WTC11 (cell line): ENCODE measurements around the gene CUL1.

ENCODE experiments used
- ATF2 ChIP-seq: sonication (generic); formaldehyde crosslinking; IDR thresholded peaks from 2 replicates; pipeline ENCODE4 v1.8.1; 2022; ENCODE audit warnings: low read depth, missing genetic modification reagents, borderline replicate concordance
- CREB1 ChIP-seq: sonication (generic); formaldehyde crosslinking; IDR thresholded peaks from 2 replicates; pipeline ENCODE4 v1.8.0; 2023; ENCODE audit warnings: mild to moderate bottlenecking, missing genetic modification reagents
- CREM ChIP-seq: sonication (generic); formaldehyde crosslinking; IDR thresholded peaks from 2 replicates; pipeline ENCODE4 v1.8.1; 2022; ENCODE audit warnings: mild to moderate bottlenecking, missing genetic modification reagents, moderate library complexity
- CTCF ChIP-seq: fragments of 200-600 bp; IDR thresholded peaks from 2 replicates; pipeline ENCODE4 v1.8.0; 2022; ENCODE audit warnings: antibody characterized with exemption
- FOXJ3 ChIP-seq: sonication (generic); formaldehyde crosslinking; IDR thresholded peaks from 2 replicates; pipeline ENCODE4 v1.9.0; 2021; ENCODE audit warnings: missing genetic modification reagents, mild to moderate bottlenecking, borderline replicate concordance
- MAX ChIP-seq: sonication (generic); formaldehyde crosslinking; IDR thresholded peaks from 2 replicates; pipeline ENCODE4 v1.8.0; 2022; ENCODE audit warnings: mild to moderate bottlenecking, missing genetic modification reagents
- MYBL2 ChIP-seq: sonication (generic); formaldehyde crosslinking; IDR thresholded peaks from 2 replicates; pipeline ENCODE4 v1.8.1; 2023; ENCODE audit warnings: mild to moderate bottlenecking, moderate library complexity, missing genetic modification reagents
- SMAD3 ChIP-seq: sonication (generic); formaldehyde crosslinking; IDR thresholded peaks from 2 replicates; pipeline ENCODE4 v1.8.0; 2022; ENCODE audit warnings: missing genetic modification reagents, mild to moderate bottlenecking, borderline replicate concordance
- SOX15 ChIP-seq: fragments of 250-450 bp; sonication (Bioruptor Pico); IDR thresholded peaks from 2 replicates; pipeline ENCODE4 v1.9.0; 2021; ENCODE audit warnings: mild to moderate bottlenecking
- SP1 ChIP-seq: sonication (generic); formaldehyde crosslinking; conservative IDR thresholded peaks from 2 replicates; pipeline ENCODE4 v1.8.1; 2022; ENCODE audit warnings: missing genetic modification reagents
- USF1 ChIP-seq: sonication (generic); formaldehyde crosslinking; IDR thresholded peaks from 2 replicates; pipeline ENCODE4 v1.8.0; 2022; ENCODE audit warnings: mild to moderate bottlenecking, missing genetic modification reagents
- ZNF416 ChIP-seq: fragments of 250-450 bp; sonication (Bioruptor Pico); IDR thresholded peaks from 2 replicates; pipeline ENCODE4 v1.9.0; 2021; ENCODE audit warnings: mild to moderate bottlenecking, inconsistent platforms
- ZNF425 ChIP-seq: fragments of 250-450 bp; sonication (Bioruptor Pico); conservative IDR thresholded peaks from 2 replicates; pipeline ENCODE4 v1.9.0; 2021; ENCODE audit warnings: mild to moderate bottlenecking
- ZNF512 ChIP-seq: sonication (generic); formaldehyde crosslinking; IDR thresholded peaks from 2 replicates; pipeline ENCODE4 v1.8.1; 2022; ENCODE audit warnings: missing genetic modification reagents, borderline replicate concordance

- TF ChIP-seq CTCF (no peak), ZNF425 (CRISPR knock-in tag) (no peak), MYBL2 (CRISPR knock-in tag) (no peak), ZNF512 (CRISPR knock-in tag) (no peak), USF1 (CRISPR knock-in tag) (no peak), SP1 (CRISPR knock-in tag) (no peak), SOX15 (CRISPR knock-in tag) (no peak), MAX (CRISPR knock-in tag) (no peak), CREB1 (CRISPR knock-in tag) (no peak), SMAD3 (CRISPR knock-in tag) (no peak), ZNF416 (CRISPR knock-in tag) (no peak), ATF2 (no peak), FOXJ3 (CRISPR knock-in tag) (no peak), CREM (CRISPR knock-in tag) (no peak)
Observed at GRCh38 chr7:148696787-148697186, 1.9 kb upstream of the CUL1 start.
